Head of caudate nucleus (tissue), 42 donors: ENCODE measurements around the gene ZCCHC14.
A peak's percentile ranks its signal among the peaks of the same experiment; 100 is the strongest.
"Not testable (repeated sequence)": the region's sequence is repeated elsewhere in the genome, so short reads cannot be mapped to it uniquely, and the experiment has no call there.

ENCODE experiments used
- DNase-seq, 42 donors: peaks; one replicate each; pipeline versions ENCODE4 v3.0.0 to v3.0.0-alpha.2; 2020 to 2021; ENCODE audit warnings: mixed read lengths in 7 of 42
- intact Hi-C: fragments of 100-400 bp; cut with DNase I; formaldehyde crosslinking; loops from one replicate; pipeline ENCODE4 v1.15.0; 2022

Gene ZCCHC14

GRCh38 chr16:87365021-87365713, 127.7 kb downstream of the ZCCHC14 start:
- intact Hi-C loops = no loop called here
- DNase-seq = no peak

DNA sequence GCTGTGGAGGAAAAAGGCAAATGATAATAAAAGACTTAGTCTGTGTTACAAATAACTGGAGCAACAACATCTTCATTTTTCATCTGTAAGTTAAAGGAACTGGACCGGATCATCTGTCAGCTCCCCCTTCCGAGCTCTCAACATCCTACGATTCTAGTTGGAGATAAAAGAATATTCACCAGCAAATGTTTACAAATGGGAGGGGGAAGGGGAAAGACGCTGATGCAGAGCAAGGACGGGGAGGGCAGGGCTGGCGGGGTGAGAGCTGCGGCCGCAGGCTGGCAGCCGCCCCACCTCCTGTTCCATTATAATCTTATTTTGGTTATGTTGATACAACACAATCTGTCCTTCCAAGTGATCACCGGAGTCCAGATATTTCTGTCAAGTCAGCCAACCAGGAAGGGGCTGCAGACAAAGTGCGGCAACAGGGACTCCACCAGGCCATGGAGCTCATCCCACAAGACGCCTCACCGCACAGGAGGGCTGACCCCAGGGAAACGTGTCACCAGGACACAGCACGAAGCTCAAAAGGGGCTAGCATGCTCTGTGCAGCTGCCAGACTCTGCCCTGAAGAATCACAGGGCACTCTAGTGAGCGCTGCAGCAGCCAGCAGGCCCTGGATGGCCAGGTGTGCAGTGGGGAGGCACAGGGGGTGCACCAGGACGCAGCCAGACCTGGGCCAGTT, 128.9 kb downstream of the ZCCHC14 start:
- peak in 1 of 42 donors; percentile 18 for DNase-seq
- intact Hi-C loops = no loop called here

DNA sequence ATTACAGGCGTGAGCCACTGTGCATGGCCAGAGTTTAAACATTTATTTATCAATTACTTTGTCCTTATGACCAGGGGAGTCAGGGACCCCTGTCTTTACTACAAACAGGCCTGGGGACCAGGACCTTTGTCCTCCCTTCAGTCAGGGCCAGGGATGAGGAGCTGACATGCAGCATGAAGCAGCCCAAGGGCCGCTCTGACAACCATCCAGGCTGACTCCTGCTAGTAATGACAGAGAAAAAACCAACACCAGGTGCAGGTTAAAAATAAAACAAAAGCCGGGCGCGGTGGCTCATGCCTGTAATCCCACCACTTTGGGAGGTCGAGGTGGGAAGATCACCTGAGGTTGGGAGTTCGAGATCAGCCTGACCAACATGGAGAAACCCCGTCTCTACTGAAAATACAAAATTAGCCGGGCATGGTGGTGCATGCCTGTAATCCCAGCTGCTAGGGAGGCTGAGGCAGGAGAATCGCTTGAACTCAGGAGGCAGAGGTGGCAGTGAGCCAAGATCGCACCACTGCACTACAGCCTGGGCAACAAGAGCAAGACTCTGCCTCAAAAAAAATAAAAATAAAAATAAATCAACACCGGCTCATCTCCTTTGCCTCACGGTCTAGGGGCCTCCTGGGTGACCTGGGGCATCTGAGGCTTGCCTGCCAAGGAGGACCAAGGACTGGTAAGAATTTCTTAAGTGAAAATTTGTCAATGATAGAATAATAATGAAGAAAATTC, 129.8 kb downstream of the ZCCHC14 start:
- DNase-seq, intact Hi-C loops: not testable (repeated sequence)

GRCh38 chr16:87361916-87362619, 130.8 kb downstream of the ZCCHC14 start:
- DNase-seq = peak in 1 of 42 donors; percentile 23
- intact Hi-C loops = no loop called here

GRCh38 chr16:87360862-87361610, 131.8 kb downstream of the ZCCHC14 start:
- intact Hi-C loops = no loop called here
- DNase-seq = no peak

DNA sequence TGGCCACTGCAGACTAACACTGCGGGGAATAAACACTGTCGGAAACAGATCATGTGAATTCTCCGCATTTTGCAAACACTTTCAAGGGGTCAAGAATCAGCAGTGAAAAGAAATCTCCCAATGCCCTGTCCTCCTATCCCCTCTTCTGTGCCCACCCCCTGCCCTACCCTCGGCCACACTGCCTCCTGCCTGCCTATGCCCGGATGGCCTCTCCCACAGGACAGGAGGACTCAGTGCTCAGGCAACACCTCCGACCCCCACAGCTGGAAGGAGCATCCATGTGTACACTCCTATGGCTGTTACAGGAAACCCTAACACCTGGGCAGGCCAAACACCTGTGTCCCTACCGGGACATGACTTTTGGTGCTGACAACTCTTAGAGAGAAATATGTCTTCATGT, 133.7 kb downstream of the ZCCHC14 start:
- intact Hi-C loops = no loop called here
- DNase-seq = no peak

- no peak for DNase-seq
- intact Hi-C loops = no loop called here
Measured at GRCh38 chr16:87358696-87359095, 134.1 kb downstream of the ZCCHC14 start.

- DNase-seq = no peak
- intact Hi-C loops = no loop called here
Measured at GRCh38 chr16:87358250-87358649, 134.6 kb downstream of the ZCCHC14 start.

DNA sequence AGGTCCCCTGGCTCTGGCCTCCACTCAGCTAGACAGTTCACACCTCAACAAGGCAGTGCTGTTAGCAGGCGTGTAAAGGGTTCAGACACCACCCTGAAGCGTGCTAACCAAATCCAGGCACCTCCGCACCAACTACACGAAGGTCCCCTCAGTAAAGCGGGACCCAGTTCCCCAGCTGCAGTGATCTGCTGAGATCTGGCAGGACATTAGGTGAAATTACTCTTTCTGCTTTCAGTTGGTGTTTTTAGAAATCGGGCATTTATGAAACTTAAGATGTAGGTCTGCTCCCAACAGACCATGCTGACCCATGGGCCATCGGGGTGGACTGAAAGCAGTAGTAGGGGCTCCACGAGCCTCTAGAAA, 136.4 kb downstream of the ZCCHC14 start:
- intact Hi-C loops = no loop called here
- no peak for DNase-seq
